ENCODE measurements around the gene FCMR.

The FCMR gene

DNA sequence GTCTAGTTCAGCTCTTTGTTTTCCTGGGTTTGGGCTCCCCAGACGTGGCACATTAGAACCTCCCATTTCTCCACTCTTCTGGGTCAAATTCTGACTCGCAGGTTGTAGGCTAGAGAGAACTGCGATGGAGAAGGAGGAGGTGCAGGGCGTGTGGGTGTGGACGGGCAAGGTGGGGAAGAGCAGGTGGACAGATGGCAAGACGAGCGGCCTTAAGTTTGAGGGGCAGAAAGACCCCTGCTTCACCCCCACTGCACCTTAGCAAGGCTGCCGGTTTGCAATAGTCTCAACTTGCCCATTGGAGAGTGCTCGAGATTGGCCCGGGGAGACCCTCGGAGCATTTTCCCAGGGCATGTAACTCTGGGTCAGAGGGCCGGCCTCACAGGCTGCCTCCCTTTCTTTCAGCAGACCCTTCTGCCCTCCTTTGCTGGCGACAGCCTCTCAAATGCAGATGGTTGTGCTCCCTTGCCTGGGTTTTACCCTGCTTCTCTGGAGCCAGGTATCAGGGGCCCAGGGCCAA is 22.8 kb downstream of the FCMR start:
- TF ChIP-seq EZH2phosphoT487 (IDR thresholded peaks at IDR 0.05; ENCODE audit: borderline replicate concordance, low read length) = no peak
- TF ChIP-seq, protein P1, sequence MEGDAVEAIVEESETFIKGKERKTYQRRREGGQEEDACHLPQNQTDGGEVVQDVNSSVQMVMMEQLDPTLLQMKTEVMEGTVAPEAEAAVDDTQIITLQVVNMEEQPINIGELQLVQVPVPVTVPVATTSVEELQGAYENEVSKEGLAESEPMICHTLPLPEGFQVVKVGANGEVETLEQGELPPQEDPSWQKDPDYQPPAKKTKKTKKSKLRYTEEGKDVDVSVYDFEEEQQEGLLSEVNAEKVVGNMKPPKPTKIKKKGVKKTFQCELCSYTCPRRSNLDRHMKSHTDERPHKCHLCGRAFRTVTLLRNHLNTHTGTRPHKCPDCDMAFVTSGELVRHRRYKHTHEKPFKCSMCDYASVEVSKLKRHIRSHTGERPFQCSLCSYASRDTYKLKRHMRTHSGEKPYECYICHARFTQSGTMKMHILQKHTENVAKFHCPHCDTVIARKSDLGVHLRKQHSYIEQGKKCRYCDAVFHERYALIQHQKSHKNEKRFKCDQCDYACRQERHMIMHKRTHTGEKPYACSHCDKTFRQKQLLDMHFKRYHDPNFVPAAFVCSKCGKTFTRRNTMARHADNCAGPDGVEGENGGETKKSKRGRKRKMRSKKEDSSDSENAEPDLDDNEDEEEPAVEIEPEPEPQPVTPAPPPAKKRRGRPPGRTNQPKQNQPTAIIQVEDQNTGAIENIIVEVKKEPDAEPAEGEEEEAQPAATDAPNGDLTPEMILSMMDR (IDR thresholded peaks at IDR 0.05; ENCODE audit: low read depth, low read length, poor library complexity, severe bottlenecking) = no peak
- no peak overlapping the region for H3K4me2 ChIP-seq (ENCODE audit: low read length)
- no peak overlapping the region for H3K4me3 ChIP-seq (ENCODE audit: low read length)
- H3K9me3 ChIP-seq (ENCODE audit: control insufficient read depth, insufficient read depth, low read length) = no peaks in the 10 kb centered on the region
- no peaks in the 10 kb centered on the region for H3K4me1 ChIP-seq (ENCODE audit: control insufficient read depth, low read length)
- no peak overlapping the region for H3K27ac ChIP-seq (ENCODE audit: low read depth, low read length)
- H3K36me3 ChIP-seq (ENCODE audit: control insufficient read depth, low read length) = no peaks in the 10 kb centered on the region
- no peaks in the 10 kb centered on the region for H3F3A ChIP-seq (ENCODE audit: control insufficient read depth, insufficient read depth)
- peaks cover 24% of the 10 kb centered on the region for H3K27me3 ChIP-seq (ENCODE audit: control insufficient read depth, low read length)
- H4K20me1 ChIP-seq (ENCODE audit: control insufficient read depth, insufficient read depth, low read depth, low read length) = no peaks in the 10 kb centered on the region
- no peaks in the 10 kb centered on the region for H3K9me2 ChIP-seq (replicated peaks; ENCODE audit: control insufficient read depth, low read length)
- no peaks in the 10 kb centered on the region for H3K79me2 ChIP-seq (ENCODE audit: control insufficient read depth, low read length)

DNA sequence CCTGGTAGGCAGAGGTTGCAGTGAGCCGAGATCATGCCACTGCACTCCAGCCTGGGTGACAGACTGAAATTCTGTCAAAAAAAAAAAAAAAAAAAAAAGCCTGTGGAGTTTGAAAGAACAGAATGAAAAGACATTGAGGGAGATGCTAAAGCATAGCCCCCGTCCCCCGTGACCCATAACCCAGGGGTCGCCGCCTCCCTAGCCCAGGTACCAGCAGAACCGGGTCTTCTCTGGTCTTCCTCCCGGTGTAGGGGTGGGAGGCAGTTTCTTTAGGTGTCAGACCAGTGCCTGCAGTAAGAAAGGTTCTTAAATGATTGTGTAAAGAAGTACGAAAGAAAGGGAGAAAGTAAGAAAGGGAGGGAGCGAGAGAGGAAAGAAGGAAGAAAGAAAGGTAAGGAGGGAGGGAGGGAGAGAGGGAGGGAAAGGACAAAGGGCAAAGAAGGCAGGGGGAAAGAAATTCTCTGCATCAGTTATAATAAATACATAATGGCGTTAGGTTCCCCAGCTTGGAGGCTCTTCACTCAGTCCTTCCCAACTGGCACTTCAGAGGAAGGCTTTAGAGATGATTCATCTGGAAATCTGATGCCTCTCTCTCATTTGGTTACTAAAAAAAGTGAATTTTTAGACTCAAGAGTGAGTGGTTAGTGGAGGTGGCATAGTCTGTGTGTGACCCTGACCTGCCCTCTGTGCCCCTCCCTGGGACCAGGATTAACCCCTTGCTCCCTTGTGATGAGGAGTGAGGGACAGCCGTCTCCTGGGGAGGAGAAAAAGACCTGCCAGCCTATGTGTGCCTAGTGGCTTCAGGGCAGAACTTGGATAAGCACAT is 23.4 kb downstream of the FCMR start:
- H3K4me1 ChIP-seq (ENCODE audit: control insufficient read depth, low read length) = no peaks in the 10 kb centered on the region
- H3K27me3 ChIP-seq (ENCODE audit: control insufficient read depth, low read length) = peaks cover 24% of the 10 kb centered on the region
- no peak overlapping the region for H3K4me2 ChIP-seq (ENCODE audit: low read length)
- H3F3A ChIP-seq (ENCODE audit: control insufficient read depth, insufficient read depth) = no peaks in the 10 kb centered on the region
- H3K9me3 ChIP-seq (ENCODE audit: control insufficient read depth, insufficient read depth, low read length) = no peaks in the 10 kb centered on the region
- H3K79me2 ChIP-seq (ENCODE audit: control insufficient read depth, low read length) = no peaks in the 10 kb centered on the region
- H3K36me3 ChIP-seq (ENCODE audit: control insufficient read depth, low read length) = no peaks in the 10 kb centered on the region
- no peaks in the 10 kb centered on the region for H3K9me2 ChIP-seq (replicated peaks; ENCODE audit: control insufficient read depth, low read length)
- no peak overlapping the region for H3K27ac ChIP-seq (ENCODE audit: low read depth, low read length)
- TF ChIP-seq EZH2phosphoT487 (IDR thresholded peaks at IDR 0.05; ENCODE audit: borderline replicate concordance, low read length) = no peak
- TF ChIP-seq, protein P1 (IDR thresholded peaks at IDR 0.05; ENCODE audit: low read depth, low read length, poor library complexity, severe bottlenecking) = no peak
- no peaks in the 10 kb centered on the region for H4K20me1 ChIP-seq (ENCODE audit: control insufficient read depth, insufficient read depth, low read depth, low read length)
- H3K4me3 ChIP-seq (ENCODE audit: low read length) = no peak overlapping the region

DNA sequence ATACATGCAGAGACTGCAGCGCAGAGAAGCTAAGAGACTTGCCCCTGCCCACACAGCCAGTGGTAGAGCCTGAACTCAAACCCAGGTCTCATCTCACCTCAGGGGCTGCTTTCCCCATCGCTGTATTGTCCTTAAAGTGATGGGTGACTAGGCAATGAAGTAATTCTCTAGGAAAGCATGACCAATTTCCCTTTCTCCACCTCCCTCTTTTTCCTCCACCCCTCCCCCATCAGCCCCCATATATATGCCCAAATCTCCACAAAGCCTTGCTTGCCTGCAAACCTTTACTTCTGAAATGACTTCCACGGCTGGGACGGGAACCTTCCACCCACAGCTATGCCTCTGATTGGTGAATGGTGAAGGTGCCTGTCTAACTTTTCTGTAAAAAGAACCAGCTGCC is 24.6 kb downstream of the FCMR start, which contains the start of gene IL24:
IL24 (plus strand) TSS at position 269 of the 400 bp plus-strand sequence. CDS start 390 bp downstream, outside the sequence.
- no peak within 1 kb of the TSS for H3K4me3 ChIP-seq (ENCODE audit: low read length)
- TF ChIP-seq, protein P1 (IDR thresholded peaks at IDR 0.05; ENCODE audit: low read depth, low read length, poor library complexity, severe bottlenecking) = no peak
- TF ChIP-seq EZH2phosphoT487 (IDR thresholded peaks at IDR 0.05; ENCODE audit: borderline replicate concordance, low read length) = no peak
- H3K27ac ChIP-seq (ENCODE audit: low read depth, low read length) = no peak within 1 kb of the TSS
- no peaks in the 10 kb centered on the region for H3K9me2 ChIP-seq (replicated peaks; ENCODE audit: control insufficient read depth, low read length)
- H3F3A ChIP-seq (ENCODE audit: control insufficient read depth, insufficient read depth) = no peaks in the 10 kb centered on the region
- H3K36me3 ChIP-seq (ENCODE audit: control insufficient read depth, low read length) = no peaks in the 10 kb centered on the region
- H3K79me2 ChIP-seq (ENCODE audit: control insufficient read depth, low read length) = no peaks in the 10 kb centered on the region
- no peaks in the 10 kb centered on the region for H3K9me3 ChIP-seq (ENCODE audit: control insufficient read depth, insufficient read depth, low read length)
- H4K20me1 ChIP-seq (ENCODE audit: control insufficient read depth, insufficient read depth, low read depth, low read length) = no peaks in the 10 kb centered on the region
- no peak within 1 kb of the TSS for H3K4me2 ChIP-seq (ENCODE audit: low read length)
- peaks cover 31% of the 10 kb centered on the region for H3K27me3 ChIP-seq (ENCODE audit: control insufficient read depth, low read length)
- no peaks in the 10 kb centered on the region for H3K4me1 ChIP-seq (ENCODE audit: control insufficient read depth, low read length)

Data from DOHH2 (cell line).